Glutamatergic neuron (in vitro differentiated cells): ENCODE data around the gene DERA. TPM values are rescaled to one million over a fixed set of nuclear protein-coding genes. Genes with fewer than 3 reads are reported as not detected.
"Not testable (repeated sequence)": the region's sequence is repeated elsewhere in the genome, so short reads cannot be mapped to it uniquely, and the experiment has no call there.

Experiments used
- DNase-seq: peaks from one replicate; pipeline ENCODE4 v3.0.0; 2022
- H3K27ac Mint-ChIP-seq: one replicate; pipeline ENCODE4 v1.8.0; 2020; ENCODE audit warnings: mild to moderate bottlenecking, mixed read lengths, inconsistent platforms; ENCODE audit not compliant: unreplicated experiment
- H3K27me3 Mint-ChIP-seq: one replicate; pipeline ENCODE4 v1.8.0; 2020; ENCODE audit warnings: mild to moderate bottlenecking, moderate library complexity, mixed read lengths, inconsistent platforms; ENCODE audit not compliant: unreplicated experiment
- H3K36me3 Mint-ChIP-seq: one replicate; pipeline ENCODE4 v1.8.0; 2020; ENCODE audit warnings: mild to moderate bottlenecking, mixed read lengths, inconsistent platforms; ENCODE audit not compliant: unreplicated experiment
- H3K4me1 Mint-ChIP-seq: one replicate; pipeline ENCODE4 v1.8.0; 2020; ENCODE audit warnings: mild to moderate bottlenecking, low read depth, mixed read lengths, inconsistent platforms; ENCODE audit not compliant: unreplicated experiment
- H3K4me3 Mint-ChIP-seq: one replicate; pipeline ENCODE4 v1.8.0; 2020; ENCODE audit warnings: mild to moderate bottlenecking, mixed read lengths, inconsistent platforms; ENCODE audit not compliant: unreplicated experiment
- H3K9me3 Mint-ChIP-seq: one replicate; pipeline ENCODE4 v1.8.0; 2020; ENCODE audit warnings: mild to moderate bottlenecking, moderate library complexity, mixed read lengths, inconsistent platforms; ENCODE audit not compliant: unreplicated experiment
- total RNA-seq: library from RNA; stranded (reverse); fragmentation: NEBNext Ultra II Directional; extraction: Animal tissue kit (Norgen Biotek cat#: 25700); gene quantifications from one replicate; pipeline ENCODE4 v1.2.1, GENCODE V29; 2021; ENCODE audit not compliant: unreplicated experiment
- TF ChIP-seq, protein P1 (sequence below): fragments of 200-600 bp; sonication (generic); IDR thresholded peaks from one replicate; pipeline ENCODE4 v1.5.0; 2021; ENCODE audit not compliant: partially characterized antibody, unreplicated experiment

The DERA gene
- total RNA-seq, 1 donor from 2014 or later = 55.6 TPM

DNA sequence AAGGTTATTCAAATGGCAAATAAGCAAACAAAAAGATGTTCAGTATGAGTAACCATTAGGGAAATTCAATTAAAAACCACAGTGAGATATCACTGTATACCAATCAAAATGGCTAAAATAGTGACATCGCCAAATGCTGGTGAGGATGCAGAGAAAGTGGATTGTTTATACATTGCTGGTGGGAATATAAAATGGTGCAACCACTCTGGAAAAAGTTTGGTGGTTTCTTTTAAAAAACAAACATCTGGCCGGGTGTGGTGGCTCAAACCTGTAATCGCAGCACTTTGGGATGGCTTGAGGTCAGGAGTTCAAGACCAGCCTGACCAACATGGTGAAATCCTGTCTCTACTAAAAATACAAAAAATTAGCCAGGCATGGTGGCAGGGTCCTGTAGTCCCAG is 42.9 kb upstream of the DERA start:
- Mint-ChIP-seq H3K36me3 (no peaks in the 10 kb centered on the region), H3K27me3 (no peaks in the 10 kb centered on the region), H3K4me3 (no peak overlapping the region), H3K9me3 (no peaks in the 10 kb centered on the region), H3K27ac (no peak overlapping the region), H3K4me1 (no peaks in the 10 kb centered on the region)
- TF ChIP-seq, protein P1, sequence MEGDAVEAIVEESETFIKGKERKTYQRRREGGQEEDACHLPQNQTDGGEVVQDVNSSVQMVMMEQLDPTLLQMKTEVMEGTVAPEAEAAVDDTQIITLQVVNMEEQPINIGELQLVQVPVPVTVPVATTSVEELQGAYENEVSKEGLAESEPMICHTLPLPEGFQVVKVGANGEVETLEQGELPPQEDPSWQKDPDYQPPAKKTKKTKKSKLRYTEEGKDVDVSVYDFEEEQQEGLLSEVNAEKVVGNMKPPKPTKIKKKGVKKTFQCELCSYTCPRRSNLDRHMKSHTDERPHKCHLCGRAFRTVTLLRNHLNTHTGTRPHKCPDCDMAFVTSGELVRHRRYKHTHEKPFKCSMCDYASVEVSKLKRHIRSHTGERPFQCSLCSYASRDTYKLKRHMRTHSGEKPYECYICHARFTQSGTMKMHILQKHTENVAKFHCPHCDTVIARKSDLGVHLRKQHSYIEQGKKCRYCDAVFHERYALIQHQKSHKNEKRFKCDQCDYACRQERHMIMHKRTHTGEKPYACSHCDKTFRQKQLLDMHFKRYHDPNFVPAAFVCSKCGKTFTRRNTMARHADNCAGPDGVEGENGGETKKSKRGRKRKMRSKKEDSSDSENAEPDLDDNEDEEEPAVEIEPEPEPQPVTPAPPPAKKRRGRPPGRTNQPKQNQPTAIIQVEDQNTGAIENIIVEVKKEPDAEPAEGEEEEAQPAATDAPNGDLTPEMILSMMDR = no peak
- no peak for DNase-seq

DNA sequence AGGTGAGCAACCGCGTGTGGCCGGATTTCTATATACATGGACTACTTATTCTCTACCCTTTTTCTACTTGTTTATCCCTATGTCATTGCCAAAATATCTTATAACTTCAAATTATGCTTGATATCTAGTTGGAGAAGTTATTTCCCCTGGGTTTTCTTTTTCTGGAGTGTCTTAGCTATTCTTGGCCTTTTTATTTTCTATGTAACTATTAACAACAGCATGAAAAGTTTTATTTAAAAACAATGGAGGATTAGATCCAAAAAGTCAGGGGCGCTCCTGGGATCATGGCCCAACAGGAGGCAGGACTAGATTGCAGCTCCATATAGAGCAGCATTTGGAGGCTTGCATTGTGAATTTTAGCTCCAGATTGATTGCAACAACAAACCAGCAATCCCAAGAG is 37.6 kb upstream of the DERA start:
- H3K9me3 Mint-ChIP-seq = peaks cover 3% of the 10 kb centered on the region
- H3K4me1 Mint-ChIP-seq = no peaks in the 10 kb centered on the region
- no peak for DNase-seq
- TF ChIP-seq, protein P1 = no peak
- no peaks in the 10 kb centered on the region for H3K27me3 Mint-ChIP-seq
- H3K36me3 Mint-ChIP-seq = no peaks in the 10 kb centered on the region
- H3K27ac Mint-ChIP-seq = no peak overlapping the region
- no peak overlapping the region for H3K4me3 Mint-ChIP-seq

DNA sequence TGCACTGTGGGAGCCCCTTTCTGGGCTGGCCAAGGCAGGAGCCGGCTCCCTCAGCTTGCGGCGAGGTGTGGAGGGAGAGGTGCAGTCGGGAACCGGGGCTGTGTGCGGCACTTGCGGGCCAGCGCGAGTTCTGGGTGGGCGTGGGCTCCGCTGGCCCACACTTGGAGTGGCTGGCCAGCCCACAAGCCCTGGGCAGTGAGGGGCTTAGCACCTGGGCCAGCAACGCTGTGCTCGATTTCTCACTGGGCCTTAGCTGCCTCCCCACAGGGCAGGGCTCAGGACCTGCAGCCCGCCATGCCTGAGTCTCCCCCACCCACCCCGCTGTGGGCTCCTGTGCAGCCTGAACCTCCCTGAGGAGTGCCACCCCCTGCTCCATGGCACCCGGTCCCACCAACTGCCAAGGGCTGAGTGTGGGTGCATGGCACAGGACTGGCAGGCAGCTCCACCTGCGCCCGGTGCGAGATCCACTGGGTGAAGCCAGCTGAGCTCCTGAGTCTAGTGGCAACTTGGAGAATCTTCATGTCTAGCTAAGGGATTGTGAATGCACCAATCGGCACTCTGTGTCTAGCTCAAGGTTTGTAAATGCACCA is 36.5 kb upstream of the DERA start:
- not testable (repeated sequence) for H3K27me3 Mint-ChIP-seq, H3K4me3 Mint-ChIP-seq, H3K4me1 Mint-ChIP-seq, H3K36me3 Mint-ChIP-seq, DNase-seq, H3K9me3 Mint-ChIP-seq, H3K27ac Mint-ChIP-seq

DNA sequence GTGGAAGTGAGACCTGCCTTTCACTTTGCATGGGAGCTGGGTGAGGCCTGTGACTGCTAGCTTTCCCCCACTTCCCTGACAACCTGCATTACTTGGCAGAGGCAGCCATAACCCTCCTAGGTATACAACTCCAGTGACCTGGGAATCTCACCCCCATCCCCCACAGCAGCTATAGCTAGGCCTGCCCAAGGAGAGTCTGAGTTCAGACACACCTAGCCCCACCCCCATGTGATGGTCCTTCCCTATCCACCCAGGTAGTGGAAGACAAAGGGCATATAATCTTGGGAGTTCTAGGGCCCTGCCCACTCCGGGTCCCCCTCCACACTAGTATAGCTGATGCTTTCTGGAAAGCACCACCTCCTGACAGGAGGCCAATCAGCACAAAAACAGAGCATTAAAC is 35.3 kb upstream of the DERA start:
- TF ChIP-seq, protein P1 = no peak
- peaks cover 3% of the 10 kb centered on the region for H3K9me3 Mint-ChIP-seq
- H3K27me3 Mint-ChIP-seq = peaks cover 2% of the 10 kb centered on the region
- H3K4me3 Mint-ChIP-seq = no peak overlapping the region
- H3K27ac Mint-ChIP-seq = no peak overlapping the region
- no peaks in the 10 kb centered on the region for H3K4me1 Mint-ChIP-seq
- no peak for DNase-seq
- no peaks in the 10 kb centered on the region for H3K36me3 Mint-ChIP-seq

DNA sequence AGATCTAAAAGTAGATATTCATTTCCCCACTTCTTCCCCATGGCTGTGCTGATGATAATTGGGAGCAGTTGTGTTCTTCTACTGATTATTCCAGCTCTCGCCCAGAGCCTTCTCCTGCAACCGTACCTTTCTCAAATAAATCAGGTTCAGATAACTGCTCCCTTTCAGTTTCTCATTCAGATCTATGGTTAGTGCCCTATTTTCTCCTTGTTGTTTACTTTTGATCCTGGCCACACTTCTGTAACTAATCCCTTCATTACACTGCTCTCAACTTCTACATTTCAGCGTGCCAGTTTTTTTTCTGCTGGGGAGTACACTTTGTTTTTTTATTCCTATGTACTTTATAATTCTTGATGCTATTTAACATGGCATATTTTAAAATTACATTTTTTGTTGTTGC is 31.7 kb upstream of the DERA start:
- TF ChIP-seq, protein P1 = no peak
- H3K27ac Mint-ChIP-seq = no peak overlapping the region
- no peaks in the 10 kb centered on the region for H3K36me3 Mint-ChIP-seq
- no peak overlapping the region for H3K4me3 Mint-ChIP-seq
- H3K4me1 Mint-ChIP-seq = peaks cover 7% of the 10 kb centered on the region
- peaks cover 4% of the 10 kb centered on the region for H3K27me3 Mint-ChIP-seq
- H3K9me3 Mint-ChIP-seq = peaks cover 16% of the 10 kb centered on the region
- DNase-seq = no peak
